Smooth muscle cell (in vitro differentiated cells): ENCODE data around the gene ALMS1. TPM values are rescaled to one million over a fixed set of nuclear protein-coding genes. Genes with fewer than 3 reads are reported as not detected.
"Not testable (repeated sequence)": the region's sequence is repeated elsewhere in the genome, so short reads cannot be mapped to it uniquely, and the experiment has no call there.

Experiments
- DNase-seq: peaks from one replicate; lab custom pipeline; 2025; ENCODE audit not compliant: unreplicated experiment; lab: John Stamatoyannopoulos, UW
- H2AFZ ChIP-seq: fragments of 200-600 bp; sonication (generic); 2 replicates; pipeline ENCODE4 v1.6.0; 2016; ENCODE audit warnings: antibody characterized with exemption, low read depth, mild to moderate bottlenecking
- H3F3A ChIP-seq: fragments of 200-600 bp; sonication (generic); 2 replicates; pipeline ENCODE4 v1.6.0; 2017; ENCODE audit warnings: antibody characterized with exemption, low read depth
- H3K27ac ChIP-seq: fragments of 200-600 bp; sonication (generic); 2 replicates; pipeline ENCODE4 v1.5.1; 2016; ENCODE audit warnings: low read depth, mild to moderate bottlenecking
- H3K27me3 ChIP-seq: fragments of 200-600 bp; sonication (generic); 2 replicates; pipeline ENCODE4 v1.6.1; 2016; ENCODE audit warnings: low read depth, mild to moderate bottlenecking
- H3K36me3 ChIP-seq: fragments of 200-600 bp; sonication (generic); 2 replicates; pipeline ENCODE4 v1.5.1; 2016; ENCODE audit warnings: low read depth
- H3K4me1 ChIP-seq: fragments of 200-600 bp; sonication (generic); 2 replicates; pipeline ENCODE4 v1.5.1; 2016; ENCODE audit warnings: low read depth
- H3K4me2 ChIP-seq: fragments of 200-600 bp; sonication (generic); 2 replicates; pipeline ENCODE4 v1.6.0; 2016; ENCODE audit warnings: mild to moderate bottlenecking
- H3K4me3 ChIP-seq: fragments of 200-600 bp; sonication (generic); 2 replicates; pipeline ENCODE4 v1.5.1; 2016; ENCODE audit warnings: mild to moderate bottlenecking
- H3K79me2 ChIP-seq: fragments of 200-600 bp; sonication (generic); 2 replicates; pipeline ENCODE4 v1.6.0; 2016; ENCODE audit warnings: low read depth, mild to moderate bottlenecking
- H3K9ac ChIP-seq: fragments of 200-600 bp; sonication (generic); 2 replicates; pipeline ENCODE4 v1.6.0; 2016; ENCODE audit warnings: low read depth
- H3K9me3 ChIP-seq: fragments of 200-600 bp; sonication (generic); replicated peaks from 2 replicates; pipeline ENCODE4 v1.5.1; 2016; ENCODE audit warnings: low read depth
- H4K20me1 ChIP-seq: fragments of 200-600 bp; sonication (generic); 2 replicates; pipeline ENCODE4 v1.6.0; 2016; ENCODE audit warnings: low read depth
- WGBS: methylation state at CpG from one replicate; pipeline ENCODE4 v1.1.7; 2016; ENCODE audit warnings: low lambda C conversion rate; 5-methylcytosine and 5-hydroxymethylcytosine counted together
- polyA plus RNA-seq: library from polyadenylated mRNA; unstranded; fragments of >200 nt; fragmentation: Nextera tagmentation; extraction: Ambion mirVana; gene quantifications from 2 replicates; pipeline ENCODE4 v1.2.1, GENCODE V29; 2016
- total RNA-seq: library from RNA; depleted of rRNA; stranded (reverse); fragments of >200 nt; gene quantifications from 2 replicates; pipeline ENCODE4 v1.2.3, GENCODE V29; 2014
- TF ChIP-seq, protein P1 (sequence below): fragments of 200-600 bp; sonication (generic); IDR thresholded peaks from 2 replicates; pipeline ENCODE4 v1.5.1; 2017; ENCODE audit warnings: borderline replicate concordance, mild to moderate bottlenecking, antibody characterized with exemption; ENCODE audit not compliant: insufficient read depth, poor library complexity, severe bottlenecking

ALMS1 gene
- total and polyA plus RNA-seq, 2 experiments from 2014 or later, result 2.3 to 19.6 TPM

DNA sequence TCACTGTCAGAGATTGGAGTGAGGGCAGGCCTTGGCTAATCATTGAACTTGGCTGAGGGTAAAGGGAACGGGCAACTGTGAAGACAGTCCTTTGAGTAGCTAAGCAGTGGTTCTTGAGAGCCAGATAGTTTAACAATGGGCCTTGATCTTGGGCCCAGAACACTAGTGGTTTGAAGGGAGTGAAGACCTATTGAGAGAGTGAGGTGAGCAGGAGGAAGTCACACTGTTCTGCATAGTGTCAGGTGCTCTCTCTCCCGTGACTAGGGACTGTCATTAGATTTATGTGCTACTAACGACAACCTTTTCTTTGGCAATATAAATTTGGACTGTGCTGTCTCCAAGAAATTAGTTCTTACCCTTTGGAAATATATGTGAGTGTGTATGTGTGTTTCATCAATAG is 44.6 kb upstream of the ALMS1 start:
- no peaks in the 10 kb centered on the region for H4K20me1 ChIP-seq
- no peak overlapping the region for H3K4me3 ChIP-seq
- DNase-seq, result no peak
- no peaks in the 10 kb centered on the region for H3K9me3 ChIP-seq
- H3K36me3 ChIP-seq, result no peaks in the 10 kb centered on the region
- H3K79me2 ChIP-seq, result no peaks in the 10 kb centered on the region
- no peaks in the 10 kb centered on the region for H3F3A ChIP-seq
- no peaks in the 10 kb centered on the region for H3K4me1 ChIP-seq
- no peak overlapping the region for H3K27ac ChIP-seq
- no peak overlapping the region for H2AFZ ChIP-seq
- H3K9ac ChIP-seq, result no peak overlapping the region
- WGBS, result 70% methylated on average over 3 of the region's 3 CpGs
- H3K27me3 ChIP-seq, result peaks cover 18% of the 10 kb centered on the region
- TF ChIP-seq, protein P1, sequence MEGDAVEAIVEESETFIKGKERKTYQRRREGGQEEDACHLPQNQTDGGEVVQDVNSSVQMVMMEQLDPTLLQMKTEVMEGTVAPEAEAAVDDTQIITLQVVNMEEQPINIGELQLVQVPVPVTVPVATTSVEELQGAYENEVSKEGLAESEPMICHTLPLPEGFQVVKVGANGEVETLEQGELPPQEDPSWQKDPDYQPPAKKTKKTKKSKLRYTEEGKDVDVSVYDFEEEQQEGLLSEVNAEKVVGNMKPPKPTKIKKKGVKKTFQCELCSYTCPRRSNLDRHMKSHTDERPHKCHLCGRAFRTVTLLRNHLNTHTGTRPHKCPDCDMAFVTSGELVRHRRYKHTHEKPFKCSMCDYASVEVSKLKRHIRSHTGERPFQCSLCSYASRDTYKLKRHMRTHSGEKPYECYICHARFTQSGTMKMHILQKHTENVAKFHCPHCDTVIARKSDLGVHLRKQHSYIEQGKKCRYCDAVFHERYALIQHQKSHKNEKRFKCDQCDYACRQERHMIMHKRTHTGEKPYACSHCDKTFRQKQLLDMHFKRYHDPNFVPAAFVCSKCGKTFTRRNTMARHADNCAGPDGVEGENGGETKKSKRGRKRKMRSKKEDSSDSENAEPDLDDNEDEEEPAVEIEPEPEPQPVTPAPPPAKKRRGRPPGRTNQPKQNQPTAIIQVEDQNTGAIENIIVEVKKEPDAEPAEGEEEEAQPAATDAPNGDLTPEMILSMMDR, result no peak
- H3K4me2 ChIP-seq, result no peak overlapping the region

DNA sequence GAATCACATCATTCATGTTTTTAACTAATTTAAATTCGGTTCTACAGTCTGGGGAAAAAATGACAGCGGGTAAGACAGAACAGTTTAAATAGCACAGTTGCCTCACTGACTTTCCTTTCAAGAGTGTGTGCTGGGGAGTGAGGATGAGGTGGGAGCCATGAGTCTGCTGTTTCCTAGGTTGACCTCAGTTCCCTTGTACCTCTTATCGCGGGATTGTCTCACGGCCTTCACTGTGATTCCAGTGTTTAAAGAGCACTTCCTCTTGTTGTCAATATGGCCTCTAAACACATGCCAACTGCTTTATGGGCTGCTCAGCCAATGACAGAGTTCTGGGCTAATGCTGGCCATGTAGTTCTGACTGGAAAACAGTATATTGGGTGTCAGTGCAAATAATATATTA is 41.6 kb upstream of the ALMS1 start:
- TF ChIP-seq, protein P1, result no peak
- peaks cover 28% of the 10 kb centered on the region for H3K27me3 ChIP-seq
- H3K4me2 ChIP-seq, result no peak overlapping the region
- no peak overlapping the region for H3K27ac ChIP-seq
- no peak overlapping the region for H3K4me3 ChIP-seq
- no peak for DNase-seq
- H3K9me3 ChIP-seq, result no peaks in the 10 kb centered on the region
- WGBS, result 84% methylated on average over 5 of the region's 5 CpGs
- no peak overlapping the region for H3K9ac ChIP-seq
- no peak overlapping the region for H2AFZ ChIP-seq
- no peaks in the 10 kb centered on the region for H3K36me3 ChIP-seq
- H3K4me1 ChIP-seq, result no peaks in the 10 kb centered on the region
- no peaks in the 10 kb centered on the region for H4K20me1 ChIP-seq
- H3K79me2 ChIP-seq, result no peaks in the 10 kb centered on the region
- no peaks in the 10 kb centered on the region for H3F3A ChIP-seq

DNA sequence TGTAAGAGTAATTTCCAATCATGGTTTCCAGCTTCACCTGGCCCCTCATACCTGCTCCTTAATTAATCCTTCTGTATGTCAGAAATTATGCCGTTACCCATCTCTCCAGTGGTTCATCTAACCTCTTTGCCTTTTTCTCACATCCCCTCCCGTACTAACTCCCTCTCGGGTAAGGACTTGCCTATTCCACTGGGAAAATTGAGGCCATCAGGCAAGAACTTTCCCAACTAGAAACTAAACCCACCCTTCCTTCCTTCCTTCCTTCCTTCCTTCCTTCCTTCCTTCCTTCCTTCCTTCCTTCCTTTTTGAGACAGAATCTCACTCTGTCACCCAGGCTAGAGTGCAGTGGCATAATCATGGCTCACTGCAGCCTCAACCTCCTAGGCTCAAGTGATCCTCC is 40.9 kb upstream of the ALMS1 start:
- H3K79me2 ChIP-seq, H3K4me1 ChIP-seq, H3K9me3 ChIP-seq, H3K4me2 ChIP-seq, H3K4me3 ChIP-seq, H3K9ac ChIP-seq, H2AFZ ChIP-seq, H3F3A ChIP-seq, H4K20me1 ChIP-seq, DNase-seq, H3K27ac ChIP-seq, H3K36me3 ChIP-seq: not testable (repeated sequence)
- peaks cover 36% of the 10 kb centered on the region for H3K27me3 ChIP-seq
- 82% methylated on average over 3 of the region's 3 CpGs for WGBS

DNA sequence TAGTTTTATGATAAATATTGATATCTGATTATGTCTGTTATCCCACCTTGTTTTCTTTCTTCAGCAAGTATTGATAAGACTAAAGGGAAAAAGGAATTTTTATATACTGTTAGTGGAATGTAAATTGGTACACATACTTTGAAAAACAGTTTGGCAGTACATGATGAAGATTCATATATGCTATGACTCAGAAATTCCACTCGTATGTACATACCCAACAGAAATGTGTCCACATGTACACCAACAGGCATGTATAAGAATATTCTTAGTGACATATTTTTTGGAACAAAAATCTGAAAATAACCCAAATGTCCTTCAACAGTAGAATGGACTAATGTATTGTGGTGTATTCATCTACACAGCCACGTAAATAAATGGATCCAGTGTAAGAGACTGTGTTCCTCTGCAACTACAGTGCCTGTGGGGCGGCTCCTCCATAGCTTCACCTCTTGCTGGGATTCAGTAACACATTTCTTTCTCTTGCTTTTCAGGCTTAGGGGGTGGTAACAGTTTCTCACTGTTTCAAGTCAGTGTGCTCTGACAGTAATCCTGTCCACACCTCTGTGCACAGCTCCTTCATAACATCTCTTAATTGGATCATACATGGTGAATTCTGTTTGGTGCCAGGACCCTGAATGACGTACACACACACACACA is 35.5 kb upstream of the ALMS1 start:
- Histone ChIP-seq H3K27me3 (peaks cover 31% of the 10 kb centered on the region), H2AFZ (no peak overlapping the region), H3K4me3 (no peak overlapping the region), H3K27ac (no peak overlapping the region), H3K9ac (no peak overlapping the region), H4K20me1 (no peaks in the 10 kb centered on the region), H3F3A (no peaks in the 10 kb centered on the region), H3K79me2 (no peaks in the 10 kb centered on the region), H3K9me3 (no peaks in the 10 kb centered on the region), H3K36me3 (no peaks in the 10 kb centered on the region), H3K4me1 (no peaks in the 10 kb centered on the region), H3K4me2 (no peak overlapping the region)
- 75% methylated on average over 4 of the region's 4 CpGs for WGBS
- no peak for DNase-seq
- TF ChIP-seq, protein P1, result no peak
